LNCaP clone FGC (cell line): ENCODE data around the gene REG4.

Source experiments
- DNase-seq: peaks from one replicate; pipeline ENCODE4 v3.0.0-alpha.2; 2011; ENCODE audit warnings: low read depth
- H3K4me3 ChIP-seq: 2 replicates; pipeline ENCODE4 v1.5.1; 2011; ENCODE audit warnings: mild to moderate bottlenecking, low read depth, low read length, control low read depth
- CTCF ChIP-seq: IDR thresholded peaks from 2 replicates; pipeline ENCODE4 v1.5.1; 2012; ENCODE audit warnings: mild to moderate bottlenecking; ENCODE audit not compliant: control insufficient read depth, insufficient read depth; ENCODE audit errors: extremely low read depth

Gene REG4

GRCh38 chr1:119818181-119818580, 6.9 kb upstream of the REG4 start:
- TF ChIP-seq CTCF, result no peak
- H3K4me3 ChIP-seq, result no peak overlapping the region
- DNase-seq, result no peak

GRCh38 chr1:119816407-119816806, 5.1 kb upstream of the REG4 start:
- no peak for DNase-seq
- no peak for TF ChIP-seq CTCF
- no peak overlapping the region for H3K4me3 ChIP-seq

- no peak overlapping the region for H3K4me3 ChIP-seq
- DNase-seq, result no peak
- TF ChIP-seq CTCF, result no peak
These were observed 4.7 kb upstream of the REG4 start for GRCh38 chr1:119815928-119816327.

GRCh38 chr1:119815361-119815760, 4.1 kb upstream of the REG4 start:
- no peak for TF ChIP-seq CTCF

GRCh38 chr1:119814288-119814687, 3.0 kb upstream of the REG4 start:
- no peak for DNase-seq
- TF ChIP-seq CTCF, result no peak
- no peak overlapping the region for H3K4me3 ChIP-seq

More at GRCh38 chr1:119815361-119815760, 4.1 kb upstream of the REG4 start:
- H3K4me3 ChIP-seq, result no peak overlapping the region
- no peak for DNase-seq

- no peak for TF ChIP-seq CTCF
- no peak for DNase-seq
- no peak overlapping the region for H3K4me3 ChIP-seq
These were observed 811 bp upstream of the REG4 start for GRCh38 chr1:119811985-119812557.

GRCh38 chr1:119808972-119809550, 2.2 kb downstream of the REG4 start:
- H3K4me3 ChIP-seq, result no peak overlapping the region

More at GRCh38 chr1:119808972-119809550, 2.2 kb downstream of the REG4 start:
- peak; percentile 92 for TF ChIP-seq CTCF
- DNase-seq, result peak; percentile 50
